HL-60 (cell line): ENCODE data around the gene TPM2.
A peak's percentile ranks its signal among the peaks of the same experiment; 100 is the strongest.

Experiments used
- DNase-seq, 2 experiments: peaks; one replicate each; pipeline ENCODE4 v3.0.0-alpha.2; 2010 to 2020; ENCODE audit warnings: low read depth in 1 of 2, low spot score in 1 of 2
- H3K27ac ChIP-seq: fragments of 250-450 bp; sonication (Bioruptor Pico); replicated peaks from 2 replicates; pipeline ENCODE4 v1.5.1; 2020; ENCODE audit warnings: mild to moderate bottlenecking, moderate library complexity
- H3K27me3 ChIP-seq: fragments of 250-450 bp; sonication (Bioruptor Pico); 2 replicates; pipeline ENCODE4 v1.5.1; 2021; ENCODE audit warnings: mild to moderate bottlenecking, moderate library complexity; ENCODE audit not compliant: insufficient read depth, poor library complexity, severe bottlenecking
- H3K4me3 ChIP-seq: replicated peaks from 2 replicates; pipeline ENCODE4 v1.5.1; 2011; ENCODE audit warnings: mild to moderate bottlenecking, control low read depth, low read length; ENCODE audit not compliant: insufficient read depth
- GABPA ChIP-seq: IDR thresholded peaks from 2 replicates; pipeline ENCODE4 v1.6.1; 2012; ENCODE audit warnings: low read depth
- POLR2AphosphoS5 ChIP-seq: IDR thresholded peaks from 2 replicates; pipeline ENCODE4 v1.6.1; 2012; ENCODE audit warnings: low read depth
- SPI1 ChIP-seq: IDR thresholded peaks from 2 replicates; pipeline ENCODE4 v1.6.1; 2012; ENCODE audit warnings: low read depth, mild to moderate bottlenecking, borderline replicate concordance
- long read RNA-seq: library from polyadenylated mRNA; unstranded; transcript quantifications from one replicate; pipeline ENCODE4 v2.0.0, GENCODE V29; 2020
- TF ChIP-seq, protein P1 (sequence below): IDR thresholded peaks from 2 replicates; pipeline ENCODE4 v1.6.1; 2012; ENCODE audit warnings: low read depth; ENCODE audit not compliant: insufficient replicate concordance
- TF ChIP-seq, protein P2 (sequence below): IDR thresholded peaks from one replicate; pipeline ENCODE4 v1.5.1; 2011; ENCODE audit warnings: low read length, control low read depth, inconsistent platforms; ENCODE audit not compliant: insufficient read depth

The TPM2 gene
- long read RNA-seq, partial matches to known transcripts, result 0 of 1 reads
- long read RNA-seq, other reads (novel, unspliced or antisense), result 1 of 1 reads

DNA sequence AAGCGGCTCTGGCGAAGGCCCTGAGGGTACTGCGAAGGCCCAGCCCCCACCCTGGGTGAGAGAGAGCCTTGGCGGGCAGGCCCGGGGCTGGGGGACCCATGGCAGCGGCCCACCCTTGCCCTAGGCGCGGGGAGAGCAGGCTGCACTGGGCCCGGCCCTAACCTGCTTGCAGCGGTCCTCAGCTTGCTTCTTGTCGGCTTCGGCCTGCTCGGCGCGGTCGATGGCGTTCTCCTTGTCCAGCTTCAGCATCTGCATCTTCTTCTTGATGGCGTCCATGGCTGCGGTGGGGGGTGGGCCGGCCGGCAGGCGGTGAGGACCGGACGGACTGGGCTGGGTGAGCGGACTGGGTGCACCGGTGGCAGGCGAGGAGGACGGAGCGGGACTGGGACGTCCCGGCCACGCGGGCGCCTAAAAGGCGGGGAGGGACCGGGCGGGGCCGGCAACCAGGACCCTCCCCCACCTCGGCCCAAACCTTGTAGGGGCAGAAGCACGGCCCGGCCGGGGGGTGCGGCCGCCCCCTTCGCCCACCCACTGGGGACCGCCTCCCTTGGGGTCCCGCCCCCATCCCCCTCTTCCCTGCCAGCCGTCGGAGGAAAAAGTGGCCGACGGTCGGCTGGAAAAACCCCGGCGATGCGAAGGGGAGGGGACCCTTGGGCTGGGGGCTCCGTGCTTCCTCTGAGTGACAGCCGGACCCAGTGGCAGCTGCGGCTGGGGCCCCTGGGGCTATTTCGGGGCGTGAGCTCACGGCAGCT lies at the start of gene TPM2:
TPM2 (minus strand) TSS at position 384 of the 752 bp plus-strand sequence; CDS start at position 276, 108 bp downstream.
- H3K27me3 ChIP-seq, result no peaks in the 10 kb centered on the region
- H3K4me3 ChIP-seq, result peak within 1 kb of the TSS; percentile 67
- peak within 1 kb of the TSS; percentile 77 for H3K27ac ChIP-seq
- DNase-seq, result no peak
- no peak for TF ChIP-seq POLR2AphosphoS5
- TF ChIP-seq SPI1, result no peak
- no peak for TF ChIP-seq GABPA
- TF ChIP-seq, protein P1, sequence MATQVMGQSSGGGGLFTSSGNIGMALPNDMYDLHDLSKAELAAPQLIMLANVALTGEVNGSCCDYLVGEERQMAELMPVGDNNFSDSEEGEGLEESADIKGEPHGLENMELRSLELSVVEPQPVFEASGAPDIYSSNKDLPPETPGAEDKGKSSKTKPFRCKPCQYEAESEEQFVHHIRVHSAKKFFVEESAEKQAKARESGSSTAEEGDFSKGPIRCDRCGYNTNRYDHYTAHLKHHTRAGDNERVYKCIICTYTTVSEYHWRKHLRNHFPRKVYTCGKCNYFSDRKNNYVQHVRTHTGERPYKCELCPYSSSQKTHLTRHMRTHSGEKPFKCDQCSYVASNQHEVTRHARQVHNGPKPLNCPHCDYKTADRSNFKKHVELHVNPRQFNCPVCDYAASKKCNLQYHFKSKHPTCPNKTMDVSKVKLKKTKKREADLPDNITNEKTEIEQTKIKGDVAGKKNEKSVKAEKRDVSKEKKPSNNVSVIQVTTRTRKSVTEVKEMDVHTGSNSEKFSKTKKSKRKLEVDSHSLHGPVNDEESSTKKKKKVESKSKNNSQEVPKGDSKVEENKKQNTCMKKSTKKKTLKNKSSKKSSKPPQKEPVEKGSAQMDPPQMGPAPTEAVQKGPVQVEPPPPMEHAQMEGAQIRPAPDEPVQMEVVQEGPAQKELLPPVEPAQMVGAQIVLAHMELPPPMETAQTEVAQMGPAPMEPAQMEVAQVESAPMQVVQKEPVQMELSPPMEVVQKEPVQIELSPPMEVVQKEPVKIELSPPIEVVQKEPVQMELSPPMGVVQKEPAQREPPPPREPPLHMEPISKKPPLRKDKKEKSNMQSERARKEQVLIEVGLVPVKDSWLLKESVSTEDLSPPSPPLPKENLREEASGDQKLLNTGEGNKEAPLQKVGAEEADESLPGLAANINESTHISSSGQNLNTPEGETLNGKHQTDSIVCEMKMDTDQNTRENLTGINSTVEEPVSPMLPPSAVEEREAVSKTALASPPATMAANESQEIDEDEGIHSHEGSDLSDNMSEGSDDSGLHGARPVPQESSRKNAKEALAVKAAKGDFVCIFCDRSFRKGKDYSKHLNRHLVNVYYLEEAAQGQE, result no peak

DNA sequence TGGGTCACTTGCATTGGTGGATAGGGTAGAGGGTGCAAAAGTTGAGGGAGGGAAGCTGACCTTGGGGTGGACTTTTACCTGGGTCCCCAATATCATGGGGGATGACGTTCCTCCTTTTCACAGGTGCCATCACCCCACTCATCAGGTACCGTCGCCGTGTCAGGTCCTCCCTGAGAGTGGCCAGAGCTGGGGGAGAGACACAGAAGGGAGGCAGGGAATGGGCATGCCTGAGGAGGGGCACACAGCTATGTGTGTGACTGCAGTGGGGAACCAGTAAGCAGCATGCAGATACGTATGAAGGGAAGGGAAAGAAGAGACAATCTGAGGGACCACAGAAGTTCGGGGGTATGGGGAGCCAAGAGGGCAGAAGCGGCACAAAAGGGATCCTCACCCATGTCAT lies 49.2 kb upstream of the TPM2 start:
- no peak for DNase-seq
- no peak overlapping the region for H3K4me3 ChIP-seq
- no peaks in the 10 kb centered on the region for H3K27me3 ChIP-seq
- TF ChIP-seq POLR2AphosphoS5, result no peak
- TF ChIP-seq, protein P2, sequence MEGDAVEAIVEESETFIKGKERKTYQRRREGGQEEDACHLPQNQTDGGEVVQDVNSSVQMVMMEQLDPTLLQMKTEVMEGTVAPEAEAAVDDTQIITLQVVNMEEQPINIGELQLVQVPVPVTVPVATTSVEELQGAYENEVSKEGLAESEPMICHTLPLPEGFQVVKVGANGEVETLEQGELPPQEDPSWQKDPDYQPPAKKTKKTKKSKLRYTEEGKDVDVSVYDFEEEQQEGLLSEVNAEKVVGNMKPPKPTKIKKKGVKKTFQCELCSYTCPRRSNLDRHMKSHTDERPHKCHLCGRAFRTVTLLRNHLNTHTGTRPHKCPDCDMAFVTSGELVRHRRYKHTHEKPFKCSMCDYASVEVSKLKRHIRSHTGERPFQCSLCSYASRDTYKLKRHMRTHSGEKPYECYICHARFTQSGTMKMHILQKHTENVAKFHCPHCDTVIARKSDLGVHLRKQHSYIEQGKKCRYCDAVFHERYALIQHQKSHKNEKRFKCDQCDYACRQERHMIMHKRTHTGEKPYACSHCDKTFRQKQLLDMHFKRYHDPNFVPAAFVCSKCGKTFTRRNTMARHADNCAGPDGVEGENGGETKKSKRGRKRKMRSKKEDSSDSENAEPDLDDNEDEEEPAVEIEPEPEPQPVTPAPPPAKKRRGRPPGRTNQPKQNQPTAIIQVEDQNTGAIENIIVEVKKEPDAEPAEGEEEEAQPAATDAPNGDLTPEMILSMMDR, result no peak
- no peak for TF ChIP-seq SPI1
- TF ChIP-seq, protein P1, result no peak
- TF ChIP-seq GABPA, result no peak
- H3K27ac ChIP-seq, result no peak overlapping the region

DNA sequence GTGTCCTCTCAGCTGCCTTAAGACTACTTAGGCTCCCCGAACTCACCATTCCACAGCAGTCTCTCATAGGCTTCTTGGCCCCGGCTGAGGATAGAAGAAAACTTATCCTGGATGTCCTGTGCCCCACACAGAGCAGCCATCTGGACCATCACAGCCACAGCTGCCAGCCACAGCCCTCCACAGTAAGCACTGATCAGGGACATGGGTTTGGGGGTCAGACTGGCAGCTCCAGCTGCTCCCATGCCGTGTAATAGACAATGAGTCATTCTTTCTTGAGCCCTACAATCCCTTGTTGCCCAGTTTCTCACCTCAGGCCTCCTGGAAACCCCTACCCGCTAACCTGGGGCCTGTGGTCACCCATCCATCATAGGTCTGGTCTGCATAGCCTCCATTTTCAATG lies 48.5 kb upstream of the TPM2 start:
- TF ChIP-seq GABPA, result no peak
- TF ChIP-seq, protein P1, result no peak
- TF ChIP-seq, protein P2, result no peak
- no peak for TF ChIP-seq SPI1
- no peak for TF ChIP-seq POLR2AphosphoS5
- DNase-seq, result no peak
- Histone ChIP-seq H3K27me3 (no peaks in the 10 kb centered on the region), H3K27ac (no peak overlapping the region), H3K4me3 (no peak overlapping the region)
